ENCODE data around the gene STAB1.

Gene STAB1

GRCh38 chr3:52502808-52503350, 7.7 kb downstream of the STAB1 start:
- no peak overlapping the region for H3K4me3 ChIP-seq (replicated peaks; ENCODE audit: low read depth, low read length)
- TF ChIP-seq CTCF (IDR thresholded peaks at IDR 0.05; ENCODE audit: low read length, missing control alignments), result no peak
- no peak for DNase-seq (ENCODE audit: low read depth)

- TF ChIP-seq CTCF (IDR thresholded peaks at IDR 0.05; ENCODE audit: low read length, missing control alignments), result no peak
- no peak overlapping the region for H3K4me3 ChIP-seq (replicated peaks; ENCODE audit: low read depth, low read length)
- DNase-seq (ENCODE audit: low read depth), result no peak
Measured at GRCh38 chr3:52503788-52504424, 8.8 kb downstream of the STAB1 start.

- TF ChIP-seq CTCF (IDR thresholded peaks at IDR 0.05; ENCODE audit: low read length, missing control alignments), result no peak
- DNase-seq (ENCODE audit: low read depth), result no peak
- no peak overlapping the region for H3K4me3 ChIP-seq (replicated peaks; ENCODE audit: low read depth, low read length)
Measured at GRCh38 chr3:52504977-52505376, 9.8 kb downstream of the STAB1 start.

- no peak overlapping the region for H3K4me3 ChIP-seq (replicated peaks; ENCODE audit: low read depth, low read length)
- no peak for DNase-seq (ENCODE audit: low read depth)
- no peak for TF ChIP-seq CTCF (IDR thresholded peaks at IDR 0.05; ENCODE audit: low read length, missing control alignments)
Measured at GRCh38 chr3:52506266-52506966, 11.3 kb downstream of the STAB1 start.

- TF ChIP-seq CTCF (IDR thresholded peaks at IDR 0.05; ENCODE audit: low read length, missing control alignments), result no peak
- no peak overlapping the region for H3K4me3 ChIP-seq (replicated peaks; ENCODE audit: low read depth, low read length)
- peak; percentile 28 for DNase-seq (ENCODE audit: low read depth)
Measured at GRCh38 chr3:52507359-52507758, 12.2 kb downstream of the STAB1 start.

GRCh38 chr3:52509753-52510328, 14.7 kb downstream of the STAB1 start:
- H3K4me3 ChIP-seq (replicated peaks; ENCODE audit: low read depth, low read length), result no peak overlapping the region
- no peak for DNase-seq (ENCODE audit: low read depth)
- TF ChIP-seq CTCF (IDR thresholded peaks at IDR 0.05; ENCODE audit: low read length, missing control alignments), result no peak

All from fibroblast of pulmonary artery (primary cell).